ENCODE data around the gene HES6.

DNA sequence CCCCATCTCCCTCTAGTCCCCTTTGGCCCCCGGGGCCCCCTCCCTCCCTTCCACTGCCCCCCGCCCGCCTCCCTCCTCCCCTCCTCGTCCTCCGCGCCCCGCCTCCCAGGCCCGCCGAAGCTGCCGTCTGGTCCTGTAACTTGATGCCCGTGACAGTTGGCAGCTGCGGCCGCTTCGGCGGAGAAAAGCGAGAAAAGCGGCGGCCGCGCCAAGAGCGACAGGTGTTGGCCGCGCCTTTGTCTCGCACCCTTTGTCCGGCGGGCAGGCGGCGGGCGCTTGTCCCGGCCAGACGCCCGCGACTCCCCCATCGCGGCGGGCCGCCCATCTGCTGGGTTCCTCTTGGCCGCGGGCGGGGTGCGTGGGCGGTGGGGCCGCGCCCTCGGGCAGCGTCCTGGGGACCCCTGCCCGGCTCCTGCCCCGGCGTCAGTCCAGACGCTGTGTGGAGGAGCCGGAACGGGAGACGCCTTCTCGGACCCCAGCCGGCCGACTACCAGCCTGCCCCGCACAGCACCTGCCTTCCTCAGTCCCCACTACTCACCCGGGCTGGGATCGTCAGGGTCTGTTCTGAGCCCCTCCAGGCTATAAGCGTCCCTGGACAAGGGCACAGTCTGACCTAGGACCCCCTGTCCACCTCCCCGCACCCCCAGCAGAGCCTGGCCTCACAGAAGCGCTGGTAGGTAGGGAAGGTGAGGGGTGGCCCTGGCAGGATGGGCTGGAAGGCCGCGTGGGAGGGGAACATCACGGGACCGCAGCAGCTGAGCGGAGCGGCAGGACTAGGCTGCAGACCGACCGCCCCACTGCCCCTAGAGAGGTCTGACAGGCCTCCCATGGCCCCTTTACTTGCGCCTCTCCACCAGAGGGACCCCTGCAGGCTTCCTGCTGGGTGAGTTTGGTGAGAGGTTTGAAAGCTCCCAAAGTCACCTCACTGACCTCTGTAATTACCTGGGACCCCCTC, 1.2 kb upstream of the HES6 start:
- TF ChIP-seq RELA (IDR thresholded peaks at IDR 0.05; ENCODE audit: borderline replicate concordance, partially characterized antibody): no peak
- TF ChIP-seq POLR2A (IDR thresholded peaks at IDR 0.05; ENCODE audit: low read depth, low read length): no peak

All from GM12878 (cell line).